Activated B cell treated with CpG ODN at 0.5 μM for 24 hours (primary cell): ENCODE results near the gene LCORL. TPM values are rescaled to one million over a fixed set of nuclear protein-coding genes. Genes with fewer than 3 reads are reported as not detected.

Source experiments
- ATAC-seq: fragments of 200-7000 bp; cut with Tn5 transposase; one replicate; pipeline ENCODE4 v1.10.0; 2021; ENCODE audit warnings: low read depth, mild to moderate bottlenecking, moderate library complexity
- CTCF ChIA-PET: fragments of 350-600 bp; sonication (Branson Sonifier 250); formaldehyde crosslinking; loops from one replicate; lab custom pipeline; 2021; ENCODE audit warnings: antibody characterized with exemption; lab: Charles Lee
- POLR2A ChIA-PET: fragments of 350-600 bp; sonication (Branson Sonifier 250); formaldehyde crosslinking; loops from one replicate; lab custom pipeline; 2021; ENCODE audit warnings: antibody characterized with exemption; lab: Charles Lee
- DNase-seq: peaks from one replicate; pipeline ENCODE4 v3.0.0; 2022
- H3K27ac Mint-ChIP-seq: one replicate; pipeline ENCODE4 v1.8.0; 2020; ENCODE audit warnings: mixed read lengths
- H3K27me3 Mint-ChIP-seq: one replicate; pipeline ENCODE4 v1.8.0; 2021; ENCODE audit warnings: mixed read lengths
- H3K36me3 Mint-ChIP-seq: one replicate; pipeline ENCODE4 v1.8.0; 2021; ENCODE audit warnings: low read depth, mixed read lengths
- H3K4me1 Mint-ChIP-seq: one replicate; pipeline ENCODE4 v1.8.0; 2021; ENCODE audit warnings: mixed read lengths
- H3K4me3 Mint-ChIP-seq: one replicate; pipeline ENCODE4 v1.8.0; 2020; ENCODE audit warnings: mild to moderate bottlenecking, mixed read lengths
- H3K9me3 Mint-ChIP-seq: one replicate; pipeline ENCODE4 v1.8.0; 2020; ENCODE audit warnings: mixed read lengths
- intact Hi-C: fragments of 100-400 bp; cut with micrococcal nuclease; formaldehyde crosslinking; loops from one replicate; pipeline ENCODE4 v1.15.1; 2024
- total RNA-seq: library from RNA; stranded (reverse); gene quantifications from 2 replicates; pipeline ENCODE4 v1.2.3, GENCODE V29; 2022
- TF ChIP-seq, protein P1 (sequence below): fragments of 200-600 bp; IDR thresholded peaks from one replicate; pipeline ENCODE4 v1.8.0; 2022; ENCODE audit warnings: antibody characterized with exemption, mild to moderate bottlenecking

LCORL gene
- total RNA-seq, 1 donor from 2014 or later = 12.6 TPM

DNA sequence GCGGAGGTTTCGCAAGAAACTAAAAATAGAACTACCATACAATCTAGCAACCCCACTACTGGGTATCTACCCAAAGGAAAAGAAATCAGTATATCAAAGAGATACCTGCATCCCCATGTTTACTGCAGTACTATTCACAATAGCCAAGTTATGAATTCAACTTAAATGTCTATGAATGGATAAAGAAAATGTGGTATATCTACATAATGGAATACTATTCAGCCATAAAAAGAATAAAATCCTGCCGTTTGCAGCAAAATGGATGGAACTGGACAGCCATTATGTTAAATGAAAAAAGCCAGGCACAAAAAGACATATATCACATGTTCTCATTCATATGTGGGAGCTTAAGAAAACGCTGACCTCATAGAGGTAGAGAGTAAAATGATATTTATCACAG, 65.3 kb downstream of the LCORL start:
- CTCF ChIA-PET = no interaction called here
- Mint-ChIP-seq H3K9me3 (peaks cover 3% of the 10 kb centered on the region), H3K36me3 (peaks cover 77% of the 10 kb centered on the region), H3K27ac (no peak overlapping the region), H3K27me3 (no peaks in the 10 kb centered on the region), H3K4me3 (no peak overlapping the region), H3K4me1 (peaks cover 6% of the 10 kb centered on the region)
- POLR2A ChIA-PET = interaction anchor here (0.7 kb wide), 1 partner anchor 19 kb away, joined by 3 read pairs; no protein-coding TSS in a partner anchor
- TF ChIP-seq, protein P1, sequence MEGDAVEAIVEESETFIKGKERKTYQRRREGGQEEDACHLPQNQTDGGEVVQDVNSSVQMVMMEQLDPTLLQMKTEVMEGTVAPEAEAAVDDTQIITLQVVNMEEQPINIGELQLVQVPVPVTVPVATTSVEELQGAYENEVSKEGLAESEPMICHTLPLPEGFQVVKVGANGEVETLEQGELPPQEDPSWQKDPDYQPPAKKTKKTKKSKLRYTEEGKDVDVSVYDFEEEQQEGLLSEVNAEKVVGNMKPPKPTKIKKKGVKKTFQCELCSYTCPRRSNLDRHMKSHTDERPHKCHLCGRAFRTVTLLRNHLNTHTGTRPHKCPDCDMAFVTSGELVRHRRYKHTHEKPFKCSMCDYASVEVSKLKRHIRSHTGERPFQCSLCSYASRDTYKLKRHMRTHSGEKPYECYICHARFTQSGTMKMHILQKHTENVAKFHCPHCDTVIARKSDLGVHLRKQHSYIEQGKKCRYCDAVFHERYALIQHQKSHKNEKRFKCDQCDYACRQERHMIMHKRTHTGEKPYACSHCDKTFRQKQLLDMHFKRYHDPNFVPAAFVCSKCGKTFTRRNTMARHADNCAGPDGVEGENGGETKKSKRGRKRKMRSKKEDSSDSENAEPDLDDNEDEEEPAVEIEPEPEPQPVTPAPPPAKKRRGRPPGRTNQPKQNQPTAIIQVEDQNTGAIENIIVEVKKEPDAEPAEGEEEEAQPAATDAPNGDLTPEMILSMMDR = no peak
- no peak for DNase-seq
- ATAC-seq = no peak
- intact Hi-C loops = no loop called here

- ATAC-seq = no peak
These were observed 76.3 kb downstream of the LCORL start for GRCh38 chr4:17945303-17945702.

DNA sequence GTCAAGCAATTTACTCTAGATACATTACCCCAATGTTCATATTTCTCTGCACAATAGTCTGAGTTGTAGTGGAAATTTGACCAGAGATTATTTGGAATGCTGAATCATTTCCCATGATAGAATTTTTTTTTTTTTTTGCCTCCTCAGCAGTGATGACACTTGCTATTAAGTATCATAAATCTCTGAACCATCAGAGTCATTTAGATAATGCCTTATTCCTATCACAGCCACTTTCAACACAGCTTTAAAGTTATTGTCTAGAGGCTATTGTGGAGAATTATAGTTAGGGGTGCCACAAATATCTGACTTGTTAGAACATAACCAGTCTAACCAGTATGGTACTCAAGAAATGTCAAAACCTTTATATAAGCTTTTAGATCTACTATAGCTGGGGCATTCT, 79.8 kb downstream of the LCORL start:
- ChIA-PET CTCF (no interaction called here), POLR2A (no interaction called here)
- Mint-ChIP-seq H3K4me3 (no peak overlapping the region), H3K4me1 (no peaks in the 10 kb centered on the region), H3K9me3 (peaks cover under 1% of the 10 kb centered on the region), H3K36me3 (peaks cover 11% of the 10 kb centered on the region), H3K27me3 (no peaks in the 10 kb centered on the region), H3K27ac (no peak overlapping the region)
- TF ChIP-seq, protein P1 = no peak
- ATAC-seq = no peak
- intact Hi-C loops = no loop called here
- no peak for DNase-seq

More at GRCh38 chr4:17945303-17945702, 76.3 kb downstream of the LCORL start:
- POLR2A ChIA-PET = no interaction called here
- Mint-ChIP-seq H3K4me3 (no peak overlapping the region), H3K27ac (no peak overlapping the region), H3K27me3 (no peaks in the 10 kb centered on the region), H3K9me3 (no peaks in the 10 kb centered on the region), H3K36me3 (peaks cover 25% of the 10 kb centered on the region), H3K4me1 (no peaks in the 10 kb centered on the region)
- no peak for DNase-seq
- intact Hi-C loops = no loop called here
- TF ChIP-seq, protein P1 = no peak
- CTCF ChIA-PET = no interaction called here

DNA sequence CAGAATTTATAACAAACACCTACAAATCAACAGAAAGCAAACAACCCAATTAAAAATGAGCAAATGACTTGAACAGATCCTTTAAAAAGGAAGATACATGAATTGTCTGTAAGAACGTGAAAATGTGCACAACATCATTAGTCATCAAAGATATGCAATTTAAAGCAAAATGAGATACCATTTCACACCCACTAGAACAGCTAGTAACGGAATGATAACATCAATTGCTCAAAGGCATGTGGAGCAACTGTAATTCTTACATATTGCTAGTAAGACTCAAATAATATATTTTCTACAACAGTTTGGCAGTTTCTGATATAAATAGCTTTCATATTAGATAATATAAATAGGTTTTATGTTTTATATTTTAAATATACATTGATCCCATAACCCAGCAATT, 82.5 kb downstream of the LCORL start:
- H3K4me3 Mint-ChIP-seq = no peak overlapping the region
- TF ChIP-seq, protein P1 = no peak
- no peak overlapping the region for H3K27ac Mint-ChIP-seq
- H3K27me3 Mint-ChIP-seq = no peaks in the 10 kb centered on the region
- intact Hi-C loops = no loop called here
- CTCF ChIA-PET = no interaction called here
- H3K4me1 Mint-ChIP-seq = no peaks in the 10 kb centered on the region
- H3K36me3 Mint-ChIP-seq = peaks cover 32% of the 10 kb centered on the region
- no peak for DNase-seq
- ATAC-seq = no peak
- peaks cover 4% of the 10 kb centered on the region for H3K9me3 Mint-ChIP-seq
- POLR2A ChIA-PET = no interaction called here

DNA sequence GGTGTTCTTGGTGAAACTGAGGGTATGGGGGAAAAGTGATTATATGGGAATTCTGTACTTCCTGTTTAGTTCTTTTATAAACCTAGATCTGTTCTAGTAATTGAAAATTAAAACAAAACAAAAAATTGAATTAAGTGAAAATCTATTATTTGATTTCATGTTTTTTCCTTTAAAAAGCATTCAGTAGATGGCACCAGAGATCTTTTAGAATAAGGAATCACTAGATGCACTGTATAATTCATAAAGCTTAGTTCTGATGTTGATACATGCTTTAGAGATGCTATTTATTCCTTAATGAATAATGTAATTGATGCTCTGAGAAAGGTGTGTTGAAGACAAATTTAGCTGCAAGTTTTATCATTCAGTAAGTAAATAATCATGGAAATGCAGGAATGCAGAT, 87.3 kb downstream of the LCORL start:
- Mint-ChIP-seq H3K36me3 (peaks cover 52% of the 10 kb centered on the region), H3K4me1 (no peaks in the 10 kb centered on the region), H3K4me3 (no peak overlapping the region), H3K27ac (no peak overlapping the region), H3K27me3 (no peaks in the 10 kb centered on the region), H3K9me3 (peaks cover 15% of the 10 kb centered on the region)
- TF ChIP-seq, protein P1 = no peak
- no peak for ATAC-seq
- no peak for DNase-seq
- ChIA-PET CTCF (no interaction called here), POLR2A (interaction anchor here (0.6 kb wide), 1 partner anchor 140 kb away, joined by 11 read pairs; no protein-coding TSS in a partner anchor)
- intact Hi-C loops = loop anchor here (1.0 kb wide), 1 partner anchor 659 kb away; no protein-coding TSS in a partner anchor
